GM15510 (cell line): ENCODE results near the gene MGLL.

Experiments used
- POLR2A ChIP-seq: IDR thresholded peaks from 3 replicates; pipeline ENCODE4 v1.6.1; 2011; ENCODE audit warnings: borderline replicate concordance; ENCODE audit not compliant: insufficient read length; ENCODE audit errors: extremely low read depth

MGLL gene

GRCh38 chr3:127767126-127767525 lies 55.2 kb downstream of the MGLL start:
- no peak for TF ChIP-seq POLR2A

GRCh38 chr3:127765735-127766134 lies 56.6 kb downstream of the MGLL start:
- no peak for TF ChIP-seq POLR2A

- TF ChIP-seq POLR2A: no peak
These were observed 57.4 kb downstream of the MGLL start for GRCh38 chr3:127764841-127765362.

- no peak for TF ChIP-seq POLR2A
These were observed 58.0 kb downstream of the MGLL start for GRCh38 chr3:127764301-127764700.

GRCh38 chr3:127763816-127764215 lies 58.5 kb downstream of the MGLL start:
- no peak for TF ChIP-seq POLR2A

GRCh38 chr3:127763337-127763736 lies 59.0 kb downstream of the MGLL start:
- TF ChIP-seq POLR2A: no peak

GRCh38 chr3:127762787-127763105 lies 59.6 kb downstream of the MGLL start:
- TF ChIP-seq POLR2A: no peak

- no peak for TF ChIP-seq POLR2A
These were observed 60.1 kb downstream of the MGLL start for GRCh38 chr3:127762077-127762786.

GRCh38 chr3:127761441-127761801 lies 60.9 kb downstream of the MGLL start:
- TF ChIP-seq POLR2A: peak; percentile 57

GRCh38 chr3:127760791-127761440 lies 61.4 kb downstream of the MGLL start:
- TF ChIP-seq POLR2A: no peak

GRCh38 chr3:127760361-127760760 lies 62.0 kb downstream of the MGLL start:
- no peak for TF ChIP-seq POLR2A

GRCh38 chr3:127759826-127760225 lies 62.5 kb downstream of the MGLL start:
- TF ChIP-seq POLR2A: no peak

GRCh38 chr3:127758013-127758412 lies 64.3 kb downstream of the MGLL start:
- no peak for TF ChIP-seq POLR2A

- TF ChIP-seq POLR2A: peak; percentile 45
These were observed 67.0 kb downstream of the MGLL start for GRCh38 chr3:127755305-127755681.

GRCh38 chr3:127754411-127755304 lies 67.7 kb downstream of the MGLL start:
- TF ChIP-seq POLR2A: peak; percentile 50
